WERI-Rb-1 (cell line): ENCODE measurements around the gene CTXN1.
A peak's percentile ranks its signal among the peaks of the same experiment; 100 is the strongest.

Experiments used
- DNase-seq: peaks from one replicate; pipeline ENCODE4 v3.0.0-alpha.2; 2020
- H3K27ac ChIP-seq: fragments of 250-450 bp; sonication (Bioruptor Pico); 2 replicates; pipeline ENCODE4 v1.5.1; 2020; ENCODE audit warnings: mild to moderate bottlenecking, moderate library complexity
- H3K27me3 ChIP-seq: fragments of 250-450 bp; sonication (Bioruptor Pico); 2 replicates; pipeline ENCODE4 v1.5.1; 2021; ENCODE audit warnings: mild to moderate bottlenecking, low read depth, moderate library complexity; ENCODE audit not compliant: insufficient read depth, severe bottlenecking
- H3K36me3 ChIP-seq: fragments of 250-450 bp; sonication (Bioruptor Pico); 2 replicates; pipeline ENCODE4 v1.5.1; 2020; ENCODE audit warnings: mild to moderate bottlenecking, moderate library complexity
- H3K4me3 ChIP-seq: 2 replicates; pipeline ENCODE4 v1.5.1; 2011; ENCODE audit warnings: low read depth, mild to moderate bottlenecking, control low read depth, low read length
- H3K9me3 ChIP-seq: fragments of 250-450 bp; sonication (Bioruptor Pico); 2 replicates; pipeline ENCODE4 v1.5.1; 2021; ENCODE audit warnings: mild to moderate bottlenecking, moderate library complexity; ENCODE audit not compliant: severe bottlenecking
- TF ChIP-seq, protein P1 (sequence below): IDR thresholded peaks from 2 replicates; pipeline ENCODE4 v1.5.1; 2011; ENCODE audit warnings: low read depth, mild to moderate bottlenecking, control low read depth, inconsistent platforms, low read length

CTXN1 gene

DNA sequence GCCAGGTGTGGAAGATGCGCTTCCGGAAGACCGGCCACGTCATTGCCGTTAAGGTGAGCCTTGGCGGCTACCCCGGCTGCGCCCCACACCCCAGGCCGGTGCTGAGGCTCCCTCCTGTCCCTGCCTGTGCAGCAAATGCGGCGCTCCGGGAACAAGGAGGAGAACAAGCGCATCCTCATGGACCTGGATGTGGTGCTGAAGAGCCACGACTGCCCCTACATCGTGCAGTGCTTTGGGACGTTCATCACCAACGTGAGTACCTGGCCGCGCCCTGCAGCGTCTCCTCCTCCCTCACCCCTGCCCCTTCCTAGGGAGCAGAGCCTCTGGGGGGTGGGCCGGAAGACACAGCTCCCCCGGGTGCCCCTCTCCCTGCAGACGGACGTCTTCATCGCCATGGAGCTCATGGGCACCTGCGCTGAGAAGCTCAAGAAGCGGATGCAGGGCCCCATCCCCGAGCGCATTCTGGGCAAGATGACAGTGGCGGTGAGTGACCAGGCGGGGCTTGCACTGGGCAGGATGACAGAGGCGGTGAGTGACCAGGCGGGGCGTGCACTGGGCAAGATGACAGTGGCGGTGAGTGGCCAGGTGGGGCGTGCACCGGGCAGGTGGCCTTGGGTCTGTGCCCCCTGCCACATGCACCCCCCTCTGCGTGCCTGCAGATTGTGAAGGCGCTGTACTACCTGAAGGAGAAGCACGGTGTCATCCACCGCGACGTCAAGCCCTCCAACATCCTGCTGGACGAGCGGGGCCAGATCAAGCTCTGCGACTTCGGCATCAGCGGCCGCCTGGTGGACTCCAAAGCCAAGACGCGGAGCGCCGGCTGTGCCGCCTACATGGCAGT, 15.4 kb downstream of the CTXN1 start:
- H3K27me3 ChIP-seq: no peaks in the 10 kb centered on the region
- TF ChIP-seq, protein P1, sequence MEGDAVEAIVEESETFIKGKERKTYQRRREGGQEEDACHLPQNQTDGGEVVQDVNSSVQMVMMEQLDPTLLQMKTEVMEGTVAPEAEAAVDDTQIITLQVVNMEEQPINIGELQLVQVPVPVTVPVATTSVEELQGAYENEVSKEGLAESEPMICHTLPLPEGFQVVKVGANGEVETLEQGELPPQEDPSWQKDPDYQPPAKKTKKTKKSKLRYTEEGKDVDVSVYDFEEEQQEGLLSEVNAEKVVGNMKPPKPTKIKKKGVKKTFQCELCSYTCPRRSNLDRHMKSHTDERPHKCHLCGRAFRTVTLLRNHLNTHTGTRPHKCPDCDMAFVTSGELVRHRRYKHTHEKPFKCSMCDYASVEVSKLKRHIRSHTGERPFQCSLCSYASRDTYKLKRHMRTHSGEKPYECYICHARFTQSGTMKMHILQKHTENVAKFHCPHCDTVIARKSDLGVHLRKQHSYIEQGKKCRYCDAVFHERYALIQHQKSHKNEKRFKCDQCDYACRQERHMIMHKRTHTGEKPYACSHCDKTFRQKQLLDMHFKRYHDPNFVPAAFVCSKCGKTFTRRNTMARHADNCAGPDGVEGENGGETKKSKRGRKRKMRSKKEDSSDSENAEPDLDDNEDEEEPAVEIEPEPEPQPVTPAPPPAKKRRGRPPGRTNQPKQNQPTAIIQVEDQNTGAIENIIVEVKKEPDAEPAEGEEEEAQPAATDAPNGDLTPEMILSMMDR: no peak
- no peak for DNase-seq
- H3K4me3 ChIP-seq: no peak overlapping the region
- H3K36me3 ChIP-seq: peaks cover 48% of the 10 kb centered on the region
- H3K9me3 ChIP-seq: no peaks in the 10 kb centered on the region
- no peak overlapping the region for H3K27ac ChIP-seq

- no peak overlapping the region for H3K4me3 ChIP-seq
- peaks cover 55% of the 10 kb centered on the region for H3K36me3 ChIP-seq
Measured at GRCh38 chr19:7909471-7910067, 16.4 kb downstream of the CTXN1 start.

DNA sequence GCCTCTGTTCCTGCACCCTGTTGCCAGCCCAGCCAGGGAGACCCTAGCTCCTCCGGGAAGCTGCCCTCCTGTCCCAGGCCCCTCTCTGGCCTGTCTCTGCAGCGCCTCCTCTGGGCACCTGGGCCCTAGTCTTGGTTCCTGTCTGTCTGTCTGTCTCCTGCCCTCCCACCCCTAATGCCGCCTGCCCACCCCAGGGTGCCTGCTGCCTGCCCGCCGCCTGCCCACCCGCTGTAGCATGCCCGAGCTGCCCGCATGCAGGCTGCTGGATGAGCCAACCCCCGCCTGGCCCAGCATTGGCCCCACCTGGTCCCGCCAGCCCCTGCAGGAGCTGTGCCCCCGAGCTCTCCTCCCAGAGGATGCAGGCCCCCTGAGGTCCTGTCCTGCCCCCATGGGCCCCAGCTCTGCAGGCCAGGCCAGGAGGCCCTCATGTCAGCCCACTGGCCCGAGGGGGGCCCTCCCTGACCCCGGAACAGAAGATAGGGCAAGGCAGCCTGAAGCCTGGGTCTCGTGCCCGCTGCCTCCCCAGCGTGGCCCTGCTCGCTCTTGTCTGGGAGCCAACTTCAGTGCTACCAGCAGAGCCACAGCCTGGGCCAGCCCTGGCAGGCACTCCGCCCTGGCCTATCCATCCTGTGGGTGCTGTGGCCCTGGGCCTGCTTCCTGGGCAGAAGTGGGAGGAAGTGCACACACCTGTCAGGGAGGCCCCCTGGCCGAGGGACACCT, 17.0 kb downstream of the CTXN1 start:
- Histone ChIP-seq H3K27me3 (no peaks in the 10 kb centered on the region), H3K4me3 (no peak overlapping the region), H3K36me3 (peaks cover 56% of the 10 kb centered on the region), H3K27ac (no peak overlapping the region), H3K9me3 (no peaks in the 10 kb centered on the region)
- no peak for DNase-seq
- TF ChIP-seq, protein P1: no peak

More at GRCh38 chr19:7909471-7910067, 16.4 kb downstream of the CTXN1 start:
- Histone ChIP-seq H3K9me3 (no peaks in the 10 kb centered on the region), H3K27ac (no peak overlapping the region), H3K27me3 (no peaks in the 10 kb centered on the region)
- TF ChIP-seq, protein P1: no peak
- no peak for DNase-seq

GRCh38 chr19:7908078-7908699, 17.7 kb downstream of the CTXN1 start:
- no peak for DNase-seq
- Histone ChIP-seq H3K9me3 (no peaks in the 10 kb centered on the region), H3K27me3 (no peaks in the 10 kb centered on the region), H3K27ac (no peak overlapping the region), H3K36me3 (peaks cover 56% of the 10 kb centered on the region), H3K4me3 (no peak overlapping the region)
- TF ChIP-seq, protein P1: 0 out of 2 replicates have a peak, but pooled peaks have one; percentile 0

- Histone ChIP-seq H3K4me3 (no peak overlapping the region), H3K27ac (no peak overlapping the region), H3K36me3 (peaks cover 53% of the 10 kb centered on the region), H3K9me3 (no peaks in the 10 kb centered on the region), H3K27me3 (no peaks in the 10 kb centered on the region)
- TF ChIP-seq, protein P1: no peak
- no peak for DNase-seq
Measured at GRCh38 chr19:7907544-7907943, 18.4 kb downstream of the CTXN1 start.
